ENCODE results near the gene PSG6. TPM values are rescaled to one million over a fixed set of nuclear protein-coding genes. Genes with fewer than 3 reads are reported as not detected.
"Not testable (repeated sequence)": the region's sequence is repeated elsewhere in the genome, so short reads cannot be mapped to it uniquely, and the experiment has no call there.

Gene PSG6
- total RNA-seq, 1 donor from 2014 or later: not detected

DNA sequence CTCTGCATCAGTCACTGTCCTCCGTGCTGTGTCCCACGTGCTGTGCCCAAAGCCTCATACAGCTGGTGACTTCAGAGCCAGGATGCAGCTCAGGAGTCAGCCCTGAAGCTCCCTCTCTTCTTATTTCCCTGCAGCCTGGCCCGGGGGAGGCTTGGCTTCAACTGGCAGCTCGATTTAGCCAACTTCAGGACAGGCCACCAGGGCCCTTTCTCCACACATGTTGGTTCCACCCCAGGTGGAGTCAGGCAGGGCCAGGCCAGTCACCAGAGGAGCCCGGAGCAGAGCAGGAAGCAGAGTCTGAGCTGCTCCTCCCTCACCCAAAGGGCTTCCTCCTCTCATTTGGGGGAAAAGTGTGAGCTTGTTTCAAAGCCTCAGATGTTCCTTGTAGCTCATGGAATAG is 11.5 kb downstream of the PSG6 start:
- DNase-seq (ENCODE audit: low read depth): not testable (repeated sequence)

DNA sequence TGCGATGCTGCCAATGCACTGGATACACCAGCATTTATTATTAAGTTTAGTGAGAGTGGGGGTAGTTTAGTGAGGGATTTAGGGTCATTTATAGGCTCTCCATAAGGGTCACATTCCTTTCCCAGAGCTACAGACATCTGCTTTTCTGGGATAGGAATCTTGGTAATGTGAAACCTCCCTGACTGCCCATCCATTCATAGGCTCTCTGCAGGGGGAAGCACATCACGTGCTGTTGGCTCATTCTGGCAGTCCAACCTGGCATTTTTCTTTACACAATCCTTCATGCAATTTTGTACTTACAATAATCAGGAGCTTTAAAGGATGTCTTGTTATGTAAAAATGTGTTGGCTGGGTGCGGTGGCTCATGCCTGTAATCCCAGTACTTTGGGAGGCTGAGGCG is 17.1 kb downstream of the PSG6 start:
- peak; percentile 4 for DNase-seq (ENCODE audit: low read depth)

DNA sequence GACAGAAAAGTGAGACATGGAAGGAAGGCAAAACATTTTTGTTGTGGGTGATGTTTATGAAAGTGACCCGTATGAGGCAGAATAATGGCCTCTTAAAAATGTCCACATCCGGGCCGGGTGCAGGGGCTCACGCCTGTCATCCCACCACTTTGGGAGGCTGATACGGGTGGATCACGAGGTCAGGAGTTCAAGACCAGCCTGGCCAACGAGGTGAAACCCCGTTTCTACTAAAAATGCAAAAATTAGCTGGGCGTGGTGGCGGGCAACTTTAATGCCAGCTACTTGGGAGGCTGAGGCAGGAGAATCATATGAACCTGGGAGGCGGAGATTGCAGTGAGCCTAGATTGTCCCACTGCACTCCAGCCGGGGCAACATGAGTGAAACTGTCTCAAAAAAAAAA is 18.0 kb downstream of the PSG6 start:
- DNase-seq (ENCODE audit: low read depth): not testable (repeated sequence)

DNA sequence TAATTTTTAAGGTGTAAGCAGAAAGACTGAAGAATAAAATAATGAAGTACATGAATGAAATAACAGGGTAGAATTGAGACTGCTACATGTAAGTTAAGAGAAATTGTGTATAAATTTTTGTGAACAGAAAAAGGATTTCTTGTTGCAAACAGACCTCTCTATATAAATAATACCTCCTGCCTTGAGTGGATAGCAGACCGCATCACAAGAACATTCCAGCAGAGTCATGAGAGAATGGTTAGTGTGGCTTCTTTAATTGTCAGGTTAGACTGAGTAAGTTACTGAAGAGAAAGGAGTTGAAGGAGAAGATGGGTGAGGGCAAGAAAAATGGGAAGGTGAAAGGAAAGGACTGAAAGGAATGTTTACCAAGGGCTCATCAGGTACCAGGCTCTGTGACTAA is 18.6 kb downstream of the PSG6 start:
- peak; percentile 18 for DNase-seq (ENCODE audit: low read depth)

DNA sequence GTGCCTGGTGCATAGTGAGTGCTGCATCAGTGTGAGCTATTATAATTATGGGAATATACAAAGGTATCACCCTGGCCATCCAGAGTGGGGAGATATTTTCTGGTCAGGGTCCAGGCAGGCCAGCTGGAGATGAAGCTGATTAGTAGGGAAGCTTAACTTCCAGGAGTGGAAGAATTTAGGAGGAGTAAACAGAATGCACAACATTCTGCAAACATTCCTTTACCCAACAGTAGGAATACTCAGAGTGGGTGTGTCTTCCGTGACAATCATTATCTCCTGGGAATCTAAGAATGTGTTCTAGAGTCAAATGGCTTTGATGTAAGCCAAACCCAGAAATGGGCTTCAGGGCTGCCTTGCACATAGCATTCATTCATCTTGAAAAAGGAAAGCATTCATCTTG is 19.0 kb downstream of the PSG6 start:
- not testable (repeated sequence) for DNase-seq (ENCODE audit: low read depth)

DNA sequence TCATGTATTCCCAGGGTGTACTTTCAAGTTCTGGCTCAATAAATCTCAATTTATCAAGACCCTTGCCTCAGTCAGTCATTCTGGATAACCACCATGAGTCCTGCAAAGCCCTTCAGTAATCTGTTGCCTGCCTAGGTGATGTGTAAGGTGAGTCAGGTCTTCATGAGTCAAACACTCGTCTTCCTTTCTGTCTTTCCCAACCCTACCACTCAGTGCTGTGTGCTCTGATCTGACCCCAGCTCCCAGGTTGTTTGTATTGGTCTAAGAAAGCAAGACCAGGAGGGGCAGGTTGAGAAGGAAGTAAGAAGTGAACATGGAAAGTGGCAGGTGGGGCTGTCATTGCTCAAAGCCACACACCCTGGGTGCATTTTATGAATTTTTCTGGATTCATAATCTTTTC is 20.0 kb downstream of the PSG6 start:
- peak; percentile 45 for DNase-seq (ENCODE audit: low read depth)

DNA sequence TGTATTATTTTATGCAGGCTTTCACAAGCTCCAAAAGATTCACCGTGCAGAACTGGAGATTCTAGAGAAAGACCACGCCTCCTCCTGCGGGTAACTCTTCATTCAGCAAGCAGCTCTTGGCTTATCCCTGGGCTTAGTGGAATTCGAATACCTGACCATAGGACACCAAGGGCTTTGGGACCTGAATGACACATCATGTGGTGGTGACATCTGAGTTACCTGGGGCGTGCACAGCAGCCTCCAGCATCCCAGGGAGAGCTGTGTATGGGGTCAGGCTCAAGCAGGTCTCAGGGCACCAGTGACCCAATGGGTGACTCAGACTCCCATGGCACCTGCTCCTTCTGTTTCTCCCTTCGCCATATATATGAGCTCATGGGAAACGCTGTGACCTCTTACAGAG is 27.2 kb downstream of the PSG6 start:
- not testable (repeated sequence) for DNase-seq (ENCODE audit: low read depth)

DNA sequence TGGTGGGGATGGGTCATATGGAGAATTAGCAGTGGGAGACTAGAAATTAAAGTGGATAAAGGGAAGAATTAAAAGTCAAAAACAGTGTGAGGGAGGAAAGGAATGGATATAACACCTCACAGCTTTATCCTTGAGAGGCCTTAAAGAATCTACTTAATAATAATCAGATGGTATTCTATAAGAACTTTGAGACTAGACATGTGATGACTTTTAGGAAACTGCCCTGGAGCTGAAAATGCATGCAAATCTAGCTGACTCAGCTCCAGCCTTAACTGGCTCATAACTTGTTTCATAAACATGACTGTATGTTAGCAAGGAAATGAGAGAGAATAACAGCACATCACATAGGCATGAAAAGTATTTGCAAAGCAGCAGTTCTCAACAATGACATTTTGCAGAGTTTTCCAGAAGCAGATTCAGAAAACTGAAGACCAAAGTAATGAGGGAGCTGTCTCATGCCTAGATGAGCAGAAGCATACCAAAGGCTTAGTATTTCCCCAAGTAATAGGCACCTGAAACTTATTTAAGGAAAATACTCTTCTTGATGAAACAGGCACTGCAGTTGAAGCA is 29.7 kb downstream of the PSG6 start:
- DNase-seq (ENCODE audit: low read depth): not testable (repeated sequence)

DNA sequence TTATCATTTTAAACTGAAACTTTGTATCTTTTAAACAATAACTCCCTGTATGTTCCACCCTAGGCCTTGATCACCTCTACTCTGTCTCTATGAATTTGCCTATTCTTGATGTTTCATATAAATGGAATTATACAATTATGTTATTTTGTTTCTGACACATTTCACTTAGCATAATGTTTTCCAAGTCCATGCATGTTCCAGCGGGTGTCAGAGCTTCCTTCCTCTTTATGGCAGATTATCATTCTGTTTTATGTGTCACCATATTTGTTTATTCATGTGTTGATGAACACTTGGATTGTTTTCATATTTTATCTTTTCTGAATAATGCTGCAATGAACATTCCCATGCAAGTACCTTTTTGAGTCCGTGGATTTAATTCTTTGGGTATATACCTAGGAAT is 35.0 kb downstream of the PSG6 start:
- DNase-seq (ENCODE audit: low read depth): not testable (repeated sequence)

DNA sequence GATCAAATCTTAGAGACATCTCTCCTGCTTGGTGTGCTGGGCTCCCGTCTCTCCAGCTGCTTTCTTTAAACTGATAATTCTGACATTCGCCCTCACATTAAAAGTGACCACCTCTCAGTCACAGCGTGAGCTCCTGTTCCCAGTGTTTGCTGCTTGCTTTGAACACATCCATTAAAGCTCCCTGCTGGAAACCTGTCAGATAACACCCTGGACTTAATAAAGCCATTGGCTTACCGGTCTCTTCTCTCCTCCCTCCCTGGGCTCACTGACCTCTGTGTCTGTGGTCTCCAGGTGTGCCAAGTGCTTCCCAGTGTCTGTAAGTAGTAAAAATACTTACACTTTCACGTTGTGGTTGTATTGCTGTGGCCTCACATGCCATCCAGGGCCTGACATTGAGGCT is 35.7 kb downstream of the PSG6 start:
- DNase-seq (ENCODE audit: low read depth): not testable (repeated sequence)

DNA sequence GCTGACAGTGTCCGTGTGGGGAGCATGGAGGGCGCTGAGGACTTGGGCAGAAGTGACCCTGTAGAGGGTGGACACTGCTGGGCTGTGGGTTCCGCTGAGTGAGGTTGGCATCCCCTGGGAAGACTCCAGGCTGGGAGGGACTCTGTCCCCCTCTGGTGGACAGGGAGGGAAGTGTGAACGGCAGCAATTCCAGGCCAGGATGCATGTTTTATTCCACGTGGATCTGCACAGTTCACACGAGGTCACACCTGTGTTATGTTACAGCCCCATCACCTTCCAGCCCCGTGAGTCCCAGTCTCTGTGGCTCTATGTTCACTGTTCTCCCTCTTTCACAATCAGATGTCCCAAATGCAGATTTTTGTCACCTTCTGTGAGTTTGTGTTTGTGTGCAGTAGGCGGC is 36.4 kb downstream of the PSG6 start:
- DNase-seq (ENCODE audit: low read depth): not testable (repeated sequence)

DNA sequence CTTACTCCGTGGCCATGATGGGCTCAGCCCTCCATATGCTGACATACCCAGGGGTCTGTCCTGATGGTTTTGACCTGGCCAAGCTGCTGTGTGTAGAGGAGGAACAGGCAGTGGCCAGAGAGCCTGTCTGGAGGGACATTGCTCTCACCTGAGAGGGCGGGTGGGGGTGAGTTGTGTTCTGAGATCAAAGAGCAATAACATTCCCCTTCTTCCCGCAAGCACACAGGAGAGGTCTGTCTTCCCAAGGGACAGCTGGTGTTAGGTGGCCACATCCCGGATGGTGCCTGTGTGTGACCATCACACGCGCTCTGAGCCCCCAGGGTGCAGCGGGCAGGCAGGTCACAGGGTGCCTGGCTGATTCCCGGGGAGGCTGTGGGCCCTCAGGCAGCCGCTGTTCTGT is 37.1 kb downstream of the PSG6 start:
- not testable (repeated sequence) for DNase-seq (ENCODE audit: low read depth)

DNA sequence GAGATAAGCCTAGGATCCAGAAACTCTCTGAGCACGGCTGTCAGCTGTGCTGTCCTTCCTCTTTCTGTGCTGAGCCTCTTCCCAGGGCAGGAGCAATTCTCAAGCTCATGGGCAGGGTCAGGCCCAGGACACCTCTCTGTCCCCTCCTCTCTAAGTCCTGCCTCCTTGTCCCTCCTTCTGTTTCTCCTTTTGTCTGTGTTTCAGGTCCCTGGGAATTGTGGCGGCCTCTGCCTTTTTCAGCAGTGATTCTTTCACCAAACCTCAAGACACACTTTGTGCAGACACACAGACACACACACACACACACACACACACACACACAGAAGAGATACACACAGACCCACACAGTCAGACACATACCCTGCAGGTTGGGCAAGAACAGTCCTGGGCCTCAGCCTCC is 38.1 kb downstream of the PSG6 start, which contains the start of gene PSG1:
TSS of gene PSG1 (minus strand) at position 101 of the 400 bp plus-strand sequence. CDS start 132 bp downstream, outside the sequence.
- no peak for DNase-seq (ENCODE audit: low read depth)

DNA sequence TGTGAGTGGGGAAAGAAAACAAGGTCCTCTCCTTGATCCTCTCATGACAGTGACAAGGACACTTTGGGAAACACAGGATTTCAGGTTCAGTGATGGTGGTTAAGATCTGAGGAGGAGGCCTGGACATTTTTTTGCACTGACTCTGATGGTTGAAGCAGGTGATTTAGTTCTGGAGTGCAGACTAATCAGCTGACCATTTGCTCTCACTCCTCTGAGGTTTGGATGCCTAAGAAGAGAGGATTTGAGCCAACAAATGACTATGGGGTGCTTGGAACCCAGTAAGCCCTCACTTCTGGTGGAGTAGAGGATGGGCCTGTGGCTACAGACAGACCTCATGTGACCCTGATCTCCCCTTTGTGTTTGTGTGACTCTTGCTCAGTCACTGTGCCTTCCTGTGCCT is 41.1 kb downstream of the PSG6 start:
- DNase-seq (ENCODE audit: low read depth): peak; percentile 75

DNA sequence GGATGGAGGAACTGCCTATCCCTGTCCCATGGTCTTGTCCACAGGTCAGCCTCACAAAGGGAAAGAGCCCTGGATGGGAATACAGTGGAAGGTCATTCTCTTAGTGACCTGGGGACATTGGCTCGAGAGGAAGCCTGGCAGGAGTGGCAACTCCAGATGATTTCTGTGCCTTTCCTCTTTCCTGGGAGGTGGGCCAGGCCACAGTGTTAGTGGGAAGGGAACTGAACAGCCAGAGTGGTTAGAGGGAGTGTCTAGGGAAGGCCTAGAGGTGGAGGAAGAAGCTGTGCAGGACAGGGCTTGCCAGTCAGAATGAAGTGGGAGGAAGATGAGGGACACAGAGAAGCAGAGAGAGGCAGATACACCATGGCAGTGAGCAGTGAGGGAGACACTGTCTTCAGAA is 41.8 kb downstream of the PSG6 start:
- not testable (repeated sequence) for DNase-seq (ENCODE audit: low read depth)

DNA sequence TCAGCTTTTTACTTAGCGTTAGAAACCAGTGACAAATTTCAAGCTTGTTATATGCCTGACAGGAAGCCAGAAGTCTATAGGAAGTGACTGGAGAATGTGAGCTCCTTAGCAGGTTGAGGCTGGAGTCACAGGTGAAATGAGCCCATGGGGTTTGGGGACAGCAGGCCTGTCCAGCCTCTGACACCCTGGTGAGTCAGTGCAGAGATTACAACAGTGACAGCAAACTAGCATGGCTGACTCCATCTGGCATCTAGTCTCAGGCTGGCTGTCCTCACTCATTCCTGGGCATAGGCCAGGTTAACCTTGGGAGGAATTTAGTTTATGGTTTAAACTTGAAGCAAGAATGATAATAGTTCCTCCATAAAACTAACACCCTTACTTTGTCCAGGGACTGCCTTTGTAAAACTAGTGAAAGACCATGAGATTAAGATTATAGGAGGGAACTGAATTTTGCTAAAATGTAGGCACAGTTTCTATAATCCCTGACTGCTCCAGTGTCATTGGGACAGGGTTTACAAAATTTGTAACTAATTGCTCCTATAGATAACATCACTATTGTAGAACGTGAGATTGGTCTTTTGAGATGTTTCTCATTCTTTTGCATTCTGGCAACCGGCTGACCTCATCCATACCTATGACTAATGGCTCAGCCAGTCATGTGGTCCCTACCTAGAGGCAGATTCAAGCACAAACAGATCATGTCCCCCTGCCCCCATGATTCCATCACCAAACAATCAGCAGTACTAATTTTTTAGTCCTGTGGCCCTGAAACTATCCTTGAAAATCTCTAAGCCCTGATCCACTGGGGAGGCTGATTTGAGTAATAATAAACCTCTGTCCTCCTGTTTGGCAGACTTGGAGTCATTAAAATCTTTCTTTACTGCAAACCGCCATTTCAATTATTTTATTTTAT is 42.5 kb downstream of the PSG6 start:
- peak; percentile 78 for DNase-seq (ENCODE audit: low read depth)

DNA sequence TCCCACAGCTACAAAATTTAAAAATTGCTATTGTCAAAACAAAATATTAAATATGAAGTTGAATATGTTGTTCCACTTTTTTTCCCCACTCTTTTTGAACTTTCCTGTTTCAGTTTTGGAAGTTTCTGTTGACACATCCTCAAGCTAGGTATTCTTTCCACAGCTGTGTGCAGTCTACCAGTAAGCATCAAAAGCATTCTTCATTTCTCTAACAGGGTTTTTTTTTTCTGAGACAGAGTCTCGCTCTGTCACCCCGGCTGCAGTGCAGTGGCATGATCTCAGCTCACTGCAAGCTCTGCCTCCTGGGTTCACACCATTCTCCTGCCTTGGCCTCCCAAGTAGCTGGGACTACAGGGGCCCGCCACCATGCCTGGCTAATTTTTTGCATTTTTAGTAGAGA is 43.6 kb downstream of the PSG6 start:
- DNase-seq (ENCODE audit: low read depth): not testable (repeated sequence)

DNA sequence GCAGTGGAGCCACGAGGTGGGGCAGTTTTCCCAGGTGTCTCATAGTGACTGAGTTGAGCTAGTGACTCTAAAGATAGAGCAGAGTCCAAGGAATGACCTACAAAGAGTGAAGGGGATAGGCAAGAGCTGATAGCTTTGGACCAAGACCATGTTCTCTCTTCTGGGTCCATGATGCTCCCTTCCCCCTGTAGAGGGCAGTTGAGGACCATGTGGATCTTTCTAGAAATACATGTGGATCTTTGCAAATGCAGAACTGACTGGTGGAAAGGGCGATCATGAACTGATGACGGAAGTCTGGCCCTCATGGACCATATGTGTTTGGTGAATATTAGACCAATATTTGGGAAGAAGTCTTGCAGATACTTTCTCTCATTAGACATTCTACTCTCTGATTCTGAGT is 45.1 kb downstream of the PSG6 start:
- no peak for DNase-seq (ENCODE audit: low read depth)

DNA sequence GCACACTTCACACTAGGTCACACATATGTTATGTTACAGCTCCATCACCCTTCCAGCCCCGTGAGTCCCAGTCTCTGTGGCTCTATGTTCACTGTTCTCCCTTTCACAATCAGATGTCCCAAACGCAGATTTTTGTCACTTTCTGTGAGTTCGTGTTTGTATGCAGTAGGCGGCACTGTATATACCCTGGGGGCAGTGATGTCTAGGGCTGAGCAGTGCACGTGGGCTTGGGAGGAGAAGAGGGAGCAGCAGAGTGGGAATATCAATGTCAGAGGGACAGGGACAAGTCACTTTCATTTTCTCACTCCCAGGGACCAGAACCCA is 60.2 kb downstream of the PSG6 start:
- no peak for DNase-seq (ENCODE audit: low read depth)

DNA sequence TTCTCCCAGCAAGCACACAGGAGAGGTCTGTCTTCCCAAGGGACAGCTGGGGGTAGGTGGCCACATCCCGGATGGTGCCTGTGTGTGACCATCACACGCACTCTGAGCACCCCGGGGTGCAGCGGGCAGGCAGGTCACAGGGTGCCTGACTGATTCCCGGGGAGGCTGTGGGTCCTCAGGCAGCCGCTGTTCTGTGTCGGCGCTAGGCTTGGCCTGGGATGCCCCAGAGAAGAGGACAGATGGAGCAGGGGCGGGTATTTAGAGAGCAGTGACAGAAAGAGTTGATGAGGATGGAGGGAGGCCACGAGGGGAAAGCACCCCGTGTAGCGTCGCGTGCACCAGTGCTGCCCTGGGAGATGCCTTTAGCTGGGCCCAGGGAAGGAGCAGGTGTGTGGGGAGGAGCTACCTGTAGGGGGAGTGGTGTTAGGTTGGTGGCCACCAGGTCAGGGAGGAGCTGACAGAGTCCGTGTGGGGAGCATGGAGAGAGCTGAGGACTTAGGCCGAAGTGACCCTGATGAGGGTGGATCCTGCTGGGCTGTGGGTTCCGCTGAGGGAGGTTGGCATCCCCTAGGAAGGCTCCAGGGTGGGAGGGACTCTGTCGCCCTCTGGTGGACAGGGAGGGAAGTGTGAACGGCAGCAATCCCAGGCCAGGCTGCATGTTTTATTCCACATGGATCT is 60.7 kb downstream of the PSG6 start:
- DNase-seq (ENCODE audit: low read depth): not testable (repeated sequence)

DNA sequence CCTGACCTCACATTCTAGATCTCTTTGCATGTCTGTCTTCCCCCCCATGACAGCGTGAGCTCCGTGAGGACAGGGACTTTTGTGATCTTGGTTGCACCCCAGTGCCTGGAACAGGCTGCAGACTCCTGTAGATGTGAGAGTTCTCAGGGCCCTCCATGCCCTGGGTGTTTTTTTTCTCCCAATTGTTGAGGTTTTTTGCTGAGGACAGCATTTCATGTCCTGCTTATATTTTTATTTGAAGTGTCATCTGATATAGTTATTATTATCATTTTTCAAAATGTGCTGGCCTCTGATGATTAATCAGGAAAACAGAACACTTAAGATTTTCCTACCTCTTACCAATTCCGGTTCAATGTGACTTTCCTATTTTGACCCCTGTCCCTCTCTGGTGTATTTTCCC is 62.9 kb downstream of the PSG6 start:
- DNase-seq (ENCODE audit: low read depth): not testable (repeated sequence)

DNA sequence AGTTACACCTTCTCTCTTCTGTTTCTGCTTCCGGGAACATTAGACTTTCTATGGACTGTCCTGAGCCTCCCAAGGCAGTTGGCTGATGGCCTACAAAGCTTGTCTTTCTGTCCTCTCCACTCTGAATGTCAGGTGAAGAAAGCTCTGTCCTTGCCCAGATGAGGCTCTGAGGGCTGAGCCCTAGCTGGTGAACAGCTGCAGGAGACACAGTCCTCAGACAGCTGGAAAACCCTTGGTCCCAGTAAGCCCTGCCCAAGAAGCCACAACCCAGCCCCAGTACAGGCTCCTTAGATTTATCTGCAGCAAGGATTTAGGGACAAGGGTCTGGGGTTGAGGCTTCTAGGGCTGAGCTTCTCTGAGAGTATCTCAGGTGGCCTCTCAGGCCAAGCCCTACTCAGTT is 64.5 kb downstream of the PSG6 start:
- not testable (repeated sequence) for DNase-seq (ENCODE audit: low read depth)

DNA sequence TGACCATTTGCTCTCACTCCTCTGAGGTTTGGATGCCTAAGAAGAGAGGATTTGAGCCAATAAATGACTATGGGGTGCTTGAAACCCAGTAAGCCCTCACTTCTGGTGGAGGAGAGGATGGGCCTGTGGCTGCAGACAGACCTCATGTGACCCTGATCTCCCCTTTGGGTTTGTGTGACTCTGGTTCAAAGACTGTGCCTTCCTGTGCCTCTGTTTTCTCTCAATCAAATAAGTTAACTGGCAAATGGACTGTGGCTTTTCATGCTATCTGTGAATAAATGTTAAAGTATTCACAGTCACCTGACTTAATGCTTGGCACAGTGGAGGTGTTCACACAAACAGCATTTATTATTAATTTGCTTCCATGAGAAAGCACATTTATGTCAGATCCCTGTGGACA is 64.9 kb downstream of the PSG6 start:
- DNase-seq (ENCODE audit: low read depth): peak; percentile 77

Data from renal cortical epithelial cell (primary cell).